PFSK-1 (cell line): Measurements from ENCODE around the gene MCOLN1.

Experiments used
- FOXP2 ChIP-seq: optimal IDR thresholded peaks from 2 replicates; pipeline ENCODE3; 2011; ENCODE audit warnings: borderline replicate concordance, control low read depth, inconsistent platforms; ENCODE audit not compliant: insufficient read depth; ENCODE audit errors: extremely low read length, extremely low read depth
- POLR2AphosphoS5 ChIP-seq: IDR thresholded peaks from 2 replicates; pipeline ENCODE4 v1.6.1; 2012; ENCODE audit warnings: low read depth, mild to moderate bottlenecking, control low read depth, low read length, moderate library complexity
- SIN3A ChIP-seq: IDR thresholded peaks from 2 replicates; pipeline ENCODE4 v1.6.1; 2012; ENCODE audit warnings: mild to moderate bottlenecking, low read length, moderate library complexity, borderline replicate concordance; ENCODE audit not compliant: insufficient read depth
- TAF1 ChIP-seq: IDR thresholded peaks from 2 replicates; pipeline ENCODE4 v1.6.1; 2012; ENCODE audit warnings: low read length, control low read depth, borderline replicate concordance; ENCODE audit not compliant: insufficient read depth
- TF ChIP-seq, protein P1 (sequence below), 2 experiments: IDR thresholded peaks; 2 replicates each; pipeline versions ENCODE4 v1.6.1 to v1.8.0; 2011 to 2012; ENCODE audit warnings: low read depth in 2 of 2, low read length in 2 of 2, control low read depth in 1 of 2, inconsistent platforms in 1 of 2, mild to moderate bottlenecking in 1 of 2, moderate library complexity in 1 of 2; ENCODE audit not compliant: insufficient read depth in 1 of 2

MCOLN1 gene

DNA sequence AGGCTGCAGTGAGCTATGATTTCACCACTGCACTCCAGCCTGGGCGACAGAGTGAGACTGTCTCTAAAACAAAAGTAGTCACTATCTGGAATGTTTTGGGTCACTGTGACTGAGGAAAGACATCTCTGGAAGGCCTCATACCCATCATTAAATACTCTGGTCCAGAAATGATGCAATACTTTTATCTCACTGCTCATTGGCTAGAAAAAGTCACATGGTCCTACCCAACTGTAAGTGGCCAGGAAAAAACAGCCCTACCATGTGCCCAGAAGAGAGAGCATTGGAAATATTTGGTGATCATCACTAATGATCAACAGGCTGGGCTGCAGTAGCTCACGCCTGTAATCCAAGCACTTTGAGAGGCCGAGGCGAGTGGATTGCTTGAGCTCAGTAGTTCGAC is 42.9 kb downstream of the MCOLN1 start:
- TF ChIP-seq, protein P1, sequence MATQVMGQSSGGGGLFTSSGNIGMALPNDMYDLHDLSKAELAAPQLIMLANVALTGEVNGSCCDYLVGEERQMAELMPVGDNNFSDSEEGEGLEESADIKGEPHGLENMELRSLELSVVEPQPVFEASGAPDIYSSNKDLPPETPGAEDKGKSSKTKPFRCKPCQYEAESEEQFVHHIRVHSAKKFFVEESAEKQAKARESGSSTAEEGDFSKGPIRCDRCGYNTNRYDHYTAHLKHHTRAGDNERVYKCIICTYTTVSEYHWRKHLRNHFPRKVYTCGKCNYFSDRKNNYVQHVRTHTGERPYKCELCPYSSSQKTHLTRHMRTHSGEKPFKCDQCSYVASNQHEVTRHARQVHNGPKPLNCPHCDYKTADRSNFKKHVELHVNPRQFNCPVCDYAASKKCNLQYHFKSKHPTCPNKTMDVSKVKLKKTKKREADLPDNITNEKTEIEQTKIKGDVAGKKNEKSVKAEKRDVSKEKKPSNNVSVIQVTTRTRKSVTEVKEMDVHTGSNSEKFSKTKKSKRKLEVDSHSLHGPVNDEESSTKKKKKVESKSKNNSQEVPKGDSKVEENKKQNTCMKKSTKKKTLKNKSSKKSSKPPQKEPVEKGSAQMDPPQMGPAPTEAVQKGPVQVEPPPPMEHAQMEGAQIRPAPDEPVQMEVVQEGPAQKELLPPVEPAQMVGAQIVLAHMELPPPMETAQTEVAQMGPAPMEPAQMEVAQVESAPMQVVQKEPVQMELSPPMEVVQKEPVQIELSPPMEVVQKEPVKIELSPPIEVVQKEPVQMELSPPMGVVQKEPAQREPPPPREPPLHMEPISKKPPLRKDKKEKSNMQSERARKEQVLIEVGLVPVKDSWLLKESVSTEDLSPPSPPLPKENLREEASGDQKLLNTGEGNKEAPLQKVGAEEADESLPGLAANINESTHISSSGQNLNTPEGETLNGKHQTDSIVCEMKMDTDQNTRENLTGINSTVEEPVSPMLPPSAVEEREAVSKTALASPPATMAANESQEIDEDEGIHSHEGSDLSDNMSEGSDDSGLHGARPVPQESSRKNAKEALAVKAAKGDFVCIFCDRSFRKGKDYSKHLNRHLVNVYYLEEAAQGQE (IDR thresholded peaks at IDR 0.05; ENCODE audit: insufficient read depth in 1 of 2, low read depth in 2 of 2, low read length in 2 of 2), result no peak
- TF ChIP-seq POLR2AphosphoS5 (no peak), FOXP2 (no peak), SIN3A (no peak), TAF1 (no peak)

DNA sequence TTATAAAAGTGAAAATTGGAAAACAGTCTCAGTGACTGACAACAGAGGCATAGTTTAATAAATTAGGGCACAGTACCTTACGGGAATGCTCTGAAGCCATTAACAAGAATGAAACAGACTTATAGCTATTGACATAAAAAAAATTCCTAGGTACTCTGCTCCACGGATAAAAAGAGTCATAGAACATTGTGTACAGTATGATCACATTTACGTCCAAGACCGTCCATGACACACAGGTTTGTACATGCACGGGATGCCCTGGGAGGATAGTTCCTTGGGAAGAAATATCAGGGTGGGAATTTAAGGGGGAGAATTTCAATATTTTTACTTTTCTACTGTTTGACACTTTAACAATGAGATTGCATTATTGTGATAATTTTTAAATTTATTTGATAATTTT is 48.3 kb downstream of the MCOLN1 start:
- TF ChIP-seq POLR2AphosphoS5 (no peak), FOXP2 (no peak), SIN3A (no peak), TAF1 (no peak)
- TF ChIP-seq, protein P1 (IDR thresholded peaks at IDR 0.05; ENCODE audit: insufficient read depth in 1 of 2, low read depth in 2 of 2, low read length in 2 of 2), result no peak

DNA sequence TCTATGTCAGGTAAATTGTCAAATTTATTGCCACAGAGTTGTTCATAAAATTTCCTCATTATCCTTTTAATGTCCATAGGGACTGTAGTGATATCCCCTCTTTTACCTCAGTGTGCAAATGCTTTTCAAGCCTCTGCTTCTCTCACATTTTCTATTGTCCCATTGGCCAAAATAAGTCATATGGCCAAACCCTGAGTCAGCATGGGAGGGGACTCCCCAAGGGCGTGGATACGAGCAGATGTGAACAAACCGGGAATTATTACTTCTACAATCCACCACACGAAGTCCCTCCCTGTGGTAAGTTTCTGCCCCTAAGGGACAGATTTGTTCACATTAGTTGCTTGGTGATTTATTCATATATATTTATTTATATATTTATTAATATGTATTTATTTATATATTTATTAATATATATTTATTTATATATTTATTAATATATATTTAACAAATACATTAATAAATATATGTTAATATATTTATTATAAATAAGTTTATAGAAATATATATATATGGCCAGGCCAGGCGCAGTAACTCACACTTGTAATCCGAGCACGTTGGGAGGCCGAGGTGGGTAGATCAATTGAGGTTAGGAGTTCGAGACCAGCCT is 53.1 kb downstream of the MCOLN1 start:
- TF ChIP-seq, protein P1 (IDR thresholded peaks at IDR 0.05; ENCODE audit: insufficient read depth in 1 of 2, low read depth in 2 of 2, low read length in 2 of 2), result no peak
- TF ChIP-seq FOXP2 (no peak), POLR2AphosphoS5 (no peak)

DNA sequence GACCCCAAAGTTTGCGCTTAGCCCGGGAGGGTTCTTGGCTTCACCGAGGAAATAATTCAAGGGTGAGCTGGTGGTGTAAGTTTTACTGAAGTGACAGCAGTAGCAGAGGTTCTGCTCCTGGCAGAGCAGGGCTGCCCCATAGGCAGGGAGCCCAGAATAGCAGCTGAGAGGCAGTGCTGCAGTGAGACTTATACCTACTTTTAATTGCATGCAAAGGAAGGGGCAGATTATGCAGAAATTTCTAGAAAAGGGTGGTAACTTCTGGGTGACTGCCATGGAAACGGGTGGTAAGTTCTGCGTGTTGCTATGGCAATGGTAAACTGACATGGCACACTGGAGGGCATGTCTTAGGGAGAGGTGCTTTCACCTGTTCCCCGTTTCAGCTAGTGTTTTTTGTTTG is 55.7 kb downstream of the MCOLN1 start:
- no peak for TF ChIP-seq POLR2AphosphoS5
- TF ChIP-seq, protein P1 (IDR thresholded peaks at IDR 0.05; ENCODE audit: insufficient read depth in 1 of 2, low read depth in 2 of 2, low read length in 2 of 2), result no peak
- TF ChIP-seq FOXP2, result no peak
- TF ChIP-seq SIN3A, result no peak
- no peak for TF ChIP-seq TAF1

DNA sequence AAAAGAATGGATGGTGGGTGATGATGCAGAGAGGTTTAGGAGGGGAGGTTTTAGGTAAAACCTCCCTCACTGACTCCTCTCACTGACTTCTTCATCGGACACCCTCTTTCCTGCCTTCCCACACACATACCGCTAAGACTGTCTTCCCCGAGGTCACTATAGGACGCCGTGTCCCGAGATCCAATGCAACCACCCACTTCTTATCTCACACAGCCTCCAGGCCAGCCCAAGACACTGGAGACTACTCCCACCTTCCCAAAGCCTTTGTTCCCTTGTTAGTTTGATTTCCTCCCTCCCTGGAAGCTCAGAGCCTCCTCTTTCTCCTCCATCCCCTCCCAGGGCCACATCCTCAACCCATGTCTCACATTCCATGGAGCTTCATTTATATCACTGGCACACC is 56.8 kb downstream of the MCOLN1 start:
- TF ChIP-seq TAF1, result no peak
- TF ChIP-seq, protein P1 (IDR thresholded peaks at IDR 0.05; ENCODE audit: insufficient read depth in 1 of 2, low read depth in 2 of 2, low read length in 2 of 2), result no peak
- TF ChIP-seq SIN3A, result no peak
- TF ChIP-seq FOXP2, result no peak
- TF ChIP-seq POLR2AphosphoS5, result no peak
